Panc1 (cell line): ENCODE data around the gene PPP1R18.

Experiments
- POLR2AphosphoS5 ChIP-seq: IDR thresholded peaks from 2 replicates; pipeline ENCODE4 v1.6.1; 2012; ENCODE audit warnings: mild to moderate bottlenecking, low read depth, low read length, moderate library complexity
- REST ChIP-seq, 2 experiments: IDR thresholded peaks; 2 replicates each; pipeline ENCODE4 v1.6.1; 2011 to 2012; ENCODE audit warnings: low read depth in 2 of 2, control low read depth in 1 of 2, low read length in 1 of 2, mild to moderate bottlenecking in 1 of 2, moderate library complexity in 1 of 2; ENCODE audit not compliant: insufficient read depth in 1 of 2
- SIN3A ChIP-seq: IDR thresholded peaks from 2 replicates; pipeline ENCODE4 v1.6.1; 2012; ENCODE audit warnings: low read depth, mild to moderate bottlenecking, low read length, moderate library complexity, borderline replicate concordance; ENCODE audit not compliant: insufficient read depth
- TCF7L2 ChIP-seq: IDR thresholded peaks from 2 replicates; pipeline ENCODE4 v1.6.1; 2011; ENCODE audit warnings: mild to moderate bottlenecking, low read depth, low read length, inconsistent platforms
- TF ChIP-seq, protein P1 (sequence below): fragments of 450-650 bp; IDR thresholded peaks from 2 replicates; pipeline ENCODE4 v1.5.1; 2017; ENCODE audit warnings: mild to moderate bottlenecking

DNA sequence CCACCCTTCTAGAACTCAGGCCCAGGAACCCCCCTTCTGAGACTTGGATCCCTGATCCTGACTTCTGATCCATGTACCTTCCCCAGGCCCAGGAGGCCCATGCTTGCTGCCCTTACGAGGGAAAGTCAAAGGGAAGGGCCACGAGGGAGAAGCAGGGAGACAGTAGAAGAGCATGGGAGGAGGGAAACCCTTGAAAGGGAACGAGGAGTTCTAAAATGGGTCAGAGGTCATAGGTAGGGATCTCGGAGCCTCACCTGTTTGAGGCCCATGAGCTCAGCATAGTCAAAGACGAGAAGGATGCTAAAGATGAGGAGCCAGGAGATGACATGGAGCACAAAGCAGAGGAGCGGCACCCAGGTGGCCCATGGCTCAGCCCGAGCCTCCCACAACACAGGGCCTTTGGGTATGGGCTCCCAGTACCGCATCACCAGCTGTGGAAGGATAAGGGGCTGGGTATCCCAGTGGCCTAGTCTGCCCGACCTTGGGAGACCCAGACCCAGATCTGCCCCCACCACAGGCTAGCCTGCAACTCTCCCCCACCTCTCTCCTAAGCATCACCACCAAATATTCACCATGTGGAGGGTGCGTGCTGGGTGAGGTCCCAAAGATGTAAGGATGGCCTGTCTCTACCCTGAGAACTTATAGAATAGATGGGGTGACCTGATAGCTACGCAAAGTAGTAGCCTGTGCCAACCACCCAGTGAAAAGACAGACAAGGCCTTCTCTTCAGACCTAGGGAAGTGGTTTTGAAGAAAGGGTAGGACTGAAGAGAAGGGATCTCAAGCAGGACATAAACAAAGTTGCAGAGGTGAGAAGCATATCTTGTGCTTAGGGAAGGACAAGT lies 2.8 kb upstream of the PPP1R18 start:
- TF ChIP-seq, protein P1, sequence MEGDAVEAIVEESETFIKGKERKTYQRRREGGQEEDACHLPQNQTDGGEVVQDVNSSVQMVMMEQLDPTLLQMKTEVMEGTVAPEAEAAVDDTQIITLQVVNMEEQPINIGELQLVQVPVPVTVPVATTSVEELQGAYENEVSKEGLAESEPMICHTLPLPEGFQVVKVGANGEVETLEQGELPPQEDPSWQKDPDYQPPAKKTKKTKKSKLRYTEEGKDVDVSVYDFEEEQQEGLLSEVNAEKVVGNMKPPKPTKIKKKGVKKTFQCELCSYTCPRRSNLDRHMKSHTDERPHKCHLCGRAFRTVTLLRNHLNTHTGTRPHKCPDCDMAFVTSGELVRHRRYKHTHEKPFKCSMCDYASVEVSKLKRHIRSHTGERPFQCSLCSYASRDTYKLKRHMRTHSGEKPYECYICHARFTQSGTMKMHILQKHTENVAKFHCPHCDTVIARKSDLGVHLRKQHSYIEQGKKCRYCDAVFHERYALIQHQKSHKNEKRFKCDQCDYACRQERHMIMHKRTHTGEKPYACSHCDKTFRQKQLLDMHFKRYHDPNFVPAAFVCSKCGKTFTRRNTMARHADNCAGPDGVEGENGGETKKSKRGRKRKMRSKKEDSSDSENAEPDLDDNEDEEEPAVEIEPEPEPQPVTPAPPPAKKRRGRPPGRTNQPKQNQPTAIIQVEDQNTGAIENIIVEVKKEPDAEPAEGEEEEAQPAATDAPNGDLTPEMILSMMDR, result no peak
- TF ChIP-seq REST (IDR thresholded peaks at IDR 0.05; ENCODE audit: insufficient read depth in 1 of 2, low read depth in 2 of 2, low read length in 1 of 2) (no peak), POLR2AphosphoS5 (no peak), SIN3A (no peak), TCF7L2 (no peak)
